ENCODE results near the gene POFUT2.

Gene POFUT2

DNA sequence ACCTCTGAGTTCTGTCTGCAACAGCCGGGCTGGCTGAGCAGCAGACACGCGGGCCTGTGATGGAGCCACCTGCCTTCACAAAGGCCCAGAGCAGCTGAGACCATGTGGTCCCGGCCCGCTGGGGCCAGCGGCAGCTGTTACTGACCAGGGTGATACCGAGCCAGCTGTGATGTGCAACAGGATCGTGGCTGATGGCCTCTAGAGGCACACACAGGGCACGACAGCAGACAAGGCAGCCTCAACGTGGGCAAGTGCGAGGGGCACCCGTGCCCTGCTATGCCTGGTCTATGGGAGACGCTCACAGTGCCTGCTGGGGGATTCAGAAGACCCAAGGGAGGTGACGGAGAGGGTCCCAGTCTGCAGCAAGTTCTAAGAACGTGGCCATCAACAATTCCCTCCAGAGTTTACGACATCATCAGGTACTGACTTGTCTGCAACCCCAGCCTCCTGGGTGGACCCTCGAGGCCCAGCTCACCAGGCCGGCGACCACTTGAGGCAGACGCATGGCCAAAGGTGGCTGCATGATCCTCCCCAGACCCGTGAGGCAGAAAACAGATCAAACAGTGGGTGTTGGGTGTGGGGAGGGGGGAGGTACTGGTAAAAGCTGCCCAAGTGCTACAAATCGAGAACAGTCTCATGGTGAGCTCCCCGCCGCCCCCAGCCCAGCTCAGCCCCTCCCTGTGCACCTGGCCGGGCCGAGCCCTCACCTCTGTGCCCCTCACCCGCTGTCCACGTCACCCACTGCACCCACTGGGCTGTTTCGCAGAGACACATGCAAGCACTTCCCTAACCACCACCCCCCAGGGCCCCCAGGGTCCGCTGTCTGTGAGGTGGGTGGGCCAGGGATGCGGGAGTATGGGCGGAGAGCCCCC, 6.0 kb downstream of the POFUT2 start:
- DNase-seq, result no peak

DNA sequence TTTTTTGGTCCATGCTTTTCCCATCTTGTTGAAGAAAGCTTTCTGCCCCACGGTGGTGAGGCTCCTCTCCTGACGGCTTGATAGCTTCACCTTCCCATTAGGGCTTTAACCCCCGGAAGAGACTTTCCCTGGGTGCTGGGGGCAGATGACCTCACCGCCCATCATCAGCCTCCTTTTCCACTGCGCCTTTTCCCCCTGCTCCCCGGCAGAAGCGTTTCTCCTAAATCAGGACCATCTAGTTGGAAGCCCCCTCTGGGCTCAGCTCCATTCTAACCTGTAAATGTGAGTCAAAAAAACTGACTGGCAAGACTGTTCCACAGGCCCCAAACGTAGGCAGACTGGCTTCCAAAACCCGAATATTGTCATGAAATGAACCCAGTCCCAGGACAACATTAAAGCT, 6.7 kb downstream of the POFUT2 start:
- DNase-seq, result no peak

DNA sequence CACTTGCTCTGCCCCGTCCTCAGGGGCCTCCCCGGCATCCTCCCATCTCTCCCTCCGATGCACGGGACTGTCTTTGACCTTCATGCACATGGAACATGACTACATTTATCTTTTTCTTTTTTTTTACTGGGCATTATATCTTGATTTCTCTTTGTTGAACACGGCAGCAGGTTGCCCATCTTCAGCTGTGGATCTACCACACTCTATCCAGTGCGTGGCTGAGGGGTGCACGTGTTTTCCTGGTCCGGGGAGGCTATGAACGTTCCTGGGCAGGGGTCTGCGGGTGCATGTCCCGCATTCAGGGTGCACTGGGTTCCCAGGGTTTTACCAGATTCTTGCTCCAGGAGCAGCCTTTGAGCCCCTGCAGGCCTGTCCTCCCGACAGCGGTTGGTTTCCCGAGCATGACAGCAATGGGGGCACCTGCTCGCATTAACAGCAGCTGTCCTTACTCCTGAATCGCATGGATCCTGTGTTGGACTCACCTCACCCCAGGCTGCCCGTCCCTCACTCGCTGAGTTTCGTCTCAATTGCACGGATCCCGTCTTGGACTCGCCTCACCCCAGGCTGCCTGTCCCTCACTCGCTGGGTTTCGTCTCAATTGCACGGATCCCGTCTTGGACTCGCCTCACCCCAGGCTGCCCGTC, 7.4 kb downstream of the POFUT2 start:
- no peak for DNase-seq

DNA sequence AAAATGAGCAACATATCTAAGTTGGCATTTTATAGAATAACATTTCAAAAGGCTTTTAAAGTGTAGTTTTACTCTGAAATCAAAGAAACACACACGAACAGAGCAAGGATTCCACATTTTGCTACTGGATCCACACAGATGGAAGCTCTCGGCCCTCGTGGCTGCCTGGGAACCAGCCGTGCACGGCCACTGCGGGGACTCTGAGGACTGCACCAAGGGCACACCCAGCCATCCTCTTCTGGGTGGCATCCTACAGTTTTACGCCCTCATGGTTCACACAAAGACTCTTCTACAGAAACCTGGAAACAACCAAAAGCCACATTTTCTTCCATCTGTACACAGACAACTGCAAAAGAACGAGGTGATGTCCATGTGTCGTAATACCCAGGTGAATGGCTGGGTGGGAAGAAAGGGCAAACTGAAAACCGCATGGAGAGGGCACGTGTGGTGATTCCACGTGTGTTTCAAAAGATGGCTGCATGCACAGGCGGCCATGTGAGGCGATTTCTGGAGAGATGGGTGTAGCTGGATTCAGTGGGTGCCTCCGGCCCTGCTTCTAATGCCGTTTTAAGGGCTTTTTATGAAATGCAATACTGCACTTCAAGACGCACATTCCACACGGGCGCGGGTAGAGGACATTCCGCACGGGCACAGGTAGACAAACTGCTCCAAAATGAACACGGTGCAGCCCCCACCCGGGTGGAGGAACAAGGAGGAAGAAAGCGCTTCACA, 8.1 kb downstream of the POFUT2 start:
- no peak for DNase-seq

DNA sequence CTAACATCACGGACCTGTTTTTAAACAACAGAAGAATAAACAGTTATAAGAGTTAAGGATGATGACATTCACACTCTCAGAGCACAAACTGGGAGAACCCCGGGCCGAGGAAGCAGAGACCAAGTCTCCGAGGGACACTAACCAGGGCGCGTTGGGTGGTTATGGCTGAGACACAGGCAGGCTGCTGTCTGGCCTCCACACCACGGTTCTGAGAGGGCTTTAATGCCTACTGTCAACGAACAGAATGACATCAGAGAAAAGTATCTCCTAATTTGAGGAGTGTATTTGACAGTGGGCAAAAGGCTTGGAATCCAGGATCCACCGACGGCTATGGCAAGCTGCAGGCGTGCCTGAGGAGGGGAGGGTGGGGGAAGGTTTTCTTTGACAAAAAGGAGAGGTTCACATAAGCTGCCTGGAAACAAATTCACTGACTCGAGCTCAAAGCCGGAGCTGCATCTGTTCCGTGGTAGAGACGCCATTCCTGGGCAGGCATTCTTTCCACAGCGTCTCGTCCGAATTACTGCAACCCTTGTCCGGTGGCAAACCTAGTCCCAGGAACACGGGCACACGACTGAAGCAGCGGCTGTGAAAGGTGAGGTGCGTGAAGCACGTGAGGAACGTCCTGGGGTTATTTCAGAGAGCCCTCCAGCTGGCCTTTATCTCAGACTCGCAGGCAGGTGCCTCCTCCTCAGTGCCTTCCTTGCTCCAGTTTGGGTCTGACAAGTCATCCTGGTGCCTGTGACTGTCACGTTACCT, 9.4 kb downstream of the POFUT2 start:
- no peak for DNase-seq

DNA sequence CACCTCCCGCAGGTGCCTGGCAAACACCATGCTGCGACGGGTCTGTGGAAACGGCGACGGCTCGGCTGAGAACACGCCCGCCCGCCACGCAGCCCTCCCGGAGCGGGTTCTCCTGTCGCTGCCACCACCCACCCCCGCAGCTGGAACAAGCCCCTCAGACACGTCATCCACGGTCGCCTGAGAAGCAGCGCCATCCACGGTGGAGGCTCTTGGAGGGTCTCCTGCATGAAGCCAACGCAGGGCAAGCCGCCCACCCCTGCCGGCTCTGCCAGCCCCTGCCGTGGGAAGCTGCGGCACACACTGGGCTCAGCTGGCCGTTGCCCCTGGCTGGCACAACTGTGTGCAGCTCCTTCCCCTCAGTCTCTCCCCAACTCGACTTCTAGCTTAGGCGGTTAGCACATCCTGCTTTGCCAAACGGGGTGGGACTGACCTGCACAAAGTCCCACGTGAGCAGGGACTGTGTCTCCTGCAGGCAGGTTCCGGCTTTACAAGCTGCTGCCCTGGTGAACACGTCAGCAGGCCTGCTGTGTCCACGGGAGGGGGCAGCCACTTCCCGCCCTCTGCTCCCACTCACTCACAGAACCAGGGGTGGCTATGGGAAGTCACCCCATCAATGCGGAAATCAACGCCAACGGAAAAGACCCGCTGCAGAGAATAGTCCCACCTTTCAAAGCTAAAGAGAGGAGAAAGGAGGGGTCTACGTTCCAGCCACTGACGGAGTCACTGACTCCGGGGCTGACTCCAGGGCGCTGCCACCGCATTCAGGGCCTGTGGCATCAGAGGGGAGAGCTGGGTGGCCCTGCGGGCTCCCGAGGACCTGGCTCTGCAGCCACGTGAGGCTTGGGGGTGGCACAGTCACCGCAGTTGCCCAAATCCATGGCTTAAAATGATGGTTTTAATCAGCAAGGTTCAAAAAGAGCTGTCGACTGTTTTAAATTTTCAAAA, 10.3 kb downstream of the POFUT2 start:
- no peak for DNase-seq

DNA sequence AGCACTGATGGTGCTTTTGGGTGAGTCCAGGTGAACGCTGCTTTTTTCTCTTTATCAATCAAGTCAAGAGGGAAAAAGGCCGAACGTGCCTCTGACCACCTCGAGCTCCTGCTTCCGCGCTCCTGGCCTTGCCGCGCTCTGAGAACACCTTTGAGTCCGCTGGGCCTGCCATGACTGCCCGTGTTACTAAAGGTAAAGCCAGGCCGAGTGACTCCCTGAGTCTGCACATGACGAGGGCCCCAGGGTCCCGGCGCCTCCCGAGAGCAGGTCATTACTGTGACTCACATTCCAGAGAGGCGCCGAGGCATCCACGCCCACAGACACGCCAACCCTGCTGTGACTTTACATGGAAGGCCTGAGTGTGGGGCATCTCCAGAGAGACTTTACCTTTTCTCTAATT, 11.1 kb downstream of the POFUT2 start:
- no peak for DNase-seq

DNA sequence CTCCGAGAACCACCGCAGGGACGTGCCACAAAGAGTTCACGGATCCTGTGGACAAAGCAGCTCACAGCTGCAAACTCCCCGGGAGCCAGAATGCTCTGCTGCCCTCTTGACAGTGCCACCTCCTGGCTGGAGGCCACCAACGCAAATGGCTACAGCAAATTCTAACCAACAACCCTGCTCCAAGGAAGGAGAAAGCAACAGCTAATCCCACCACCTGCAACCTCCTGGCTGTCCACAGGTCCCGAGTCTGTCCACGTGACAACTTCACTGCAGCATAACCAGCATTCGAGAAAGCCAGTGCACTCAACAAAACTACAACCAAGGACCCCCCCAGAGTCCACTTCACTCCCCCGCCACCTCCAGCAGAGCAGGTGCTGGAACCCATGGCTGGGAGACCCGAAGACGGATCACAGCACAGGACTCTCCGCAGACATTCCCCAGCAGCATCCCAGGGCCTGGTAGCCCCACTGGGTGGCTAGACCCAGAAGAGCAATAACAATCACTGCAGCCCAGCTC, 17.3 kb downstream of the POFUT2 start:
- no peak for DNase-seq

DNA sequence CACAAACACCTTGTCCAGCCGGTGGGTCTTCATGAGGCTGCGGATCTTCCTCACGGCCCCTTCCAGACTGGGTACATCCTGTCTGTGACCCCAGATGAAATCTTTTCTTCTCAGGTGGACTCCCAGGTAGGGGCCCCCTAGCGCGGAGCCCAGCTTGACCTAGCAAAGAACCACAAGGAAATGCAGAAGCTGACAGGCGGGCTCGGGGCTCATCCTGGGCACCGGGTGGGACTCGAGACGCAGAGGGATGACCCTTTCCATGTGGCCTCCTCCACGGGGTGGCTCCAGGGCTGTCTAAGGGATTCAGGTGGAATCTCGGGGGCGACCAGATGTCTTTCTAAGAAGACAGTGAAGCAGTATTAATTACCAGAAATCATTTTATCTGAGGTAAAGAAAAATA, 17.8 kb downstream of the POFUT2 start:
- DNase-seq, result no peak

DNA sequence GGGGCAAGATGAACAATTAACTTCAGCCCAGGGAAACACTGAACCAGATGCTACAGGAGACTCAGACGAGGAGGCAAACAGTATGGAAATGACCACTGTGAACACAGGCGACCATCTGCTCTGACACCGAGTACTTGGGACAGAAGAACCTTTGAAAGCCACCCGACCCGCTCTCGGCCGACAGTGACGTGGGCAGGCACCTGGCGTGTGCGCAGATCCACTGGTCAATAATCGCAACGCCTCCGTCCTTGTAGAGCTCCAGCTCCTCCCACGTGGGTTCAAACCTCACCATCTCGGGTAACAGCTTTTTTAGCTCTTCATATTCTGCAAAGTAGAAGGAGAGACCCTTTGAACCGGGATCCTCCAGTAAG, 20.3 kb downstream of the POFUT2 start:
- DNase-seq, result no peak

DNA sequence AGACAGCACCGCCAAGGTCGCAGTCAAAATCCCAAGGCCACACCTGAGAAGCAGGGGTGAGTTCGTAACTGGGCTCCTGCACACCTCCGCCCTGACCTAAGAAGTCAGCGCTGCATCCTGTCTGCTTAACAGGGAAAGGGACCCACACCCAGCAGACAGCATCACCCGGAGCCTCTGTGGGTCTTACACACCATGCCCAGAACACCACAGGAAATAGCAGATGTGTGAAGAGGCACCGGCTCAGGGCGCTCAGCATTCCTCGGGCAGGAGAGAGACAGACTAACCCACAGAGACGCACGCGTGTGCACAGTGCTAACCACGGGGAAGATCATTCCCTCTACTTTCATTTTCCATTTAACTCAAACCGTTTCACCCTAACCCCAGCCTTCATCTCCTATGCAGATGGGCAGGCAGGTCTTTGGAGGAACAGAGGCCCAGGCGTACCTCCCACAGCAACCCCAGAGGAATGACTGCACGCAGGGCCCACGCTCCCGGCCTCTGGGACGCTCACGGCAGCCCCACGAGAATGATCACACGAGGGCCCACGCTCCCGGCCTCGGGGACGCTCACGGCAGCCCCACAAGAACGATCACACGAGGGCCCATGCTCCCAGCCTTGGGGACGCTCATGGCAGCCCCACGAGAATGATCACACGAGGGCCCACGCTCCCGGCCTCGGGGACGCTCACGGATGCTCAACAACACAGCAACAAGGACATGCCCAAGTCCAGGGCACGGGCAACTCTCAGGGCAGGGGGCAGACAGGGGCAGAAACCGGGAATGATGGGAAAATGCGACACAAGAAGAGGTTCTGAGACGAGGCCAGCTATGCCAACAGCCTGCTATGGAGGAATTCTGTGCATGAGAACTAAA, 20.9 kb downstream of the POFUT2 start:
- peak; percentile 44 for DNase-seq

DNA sequence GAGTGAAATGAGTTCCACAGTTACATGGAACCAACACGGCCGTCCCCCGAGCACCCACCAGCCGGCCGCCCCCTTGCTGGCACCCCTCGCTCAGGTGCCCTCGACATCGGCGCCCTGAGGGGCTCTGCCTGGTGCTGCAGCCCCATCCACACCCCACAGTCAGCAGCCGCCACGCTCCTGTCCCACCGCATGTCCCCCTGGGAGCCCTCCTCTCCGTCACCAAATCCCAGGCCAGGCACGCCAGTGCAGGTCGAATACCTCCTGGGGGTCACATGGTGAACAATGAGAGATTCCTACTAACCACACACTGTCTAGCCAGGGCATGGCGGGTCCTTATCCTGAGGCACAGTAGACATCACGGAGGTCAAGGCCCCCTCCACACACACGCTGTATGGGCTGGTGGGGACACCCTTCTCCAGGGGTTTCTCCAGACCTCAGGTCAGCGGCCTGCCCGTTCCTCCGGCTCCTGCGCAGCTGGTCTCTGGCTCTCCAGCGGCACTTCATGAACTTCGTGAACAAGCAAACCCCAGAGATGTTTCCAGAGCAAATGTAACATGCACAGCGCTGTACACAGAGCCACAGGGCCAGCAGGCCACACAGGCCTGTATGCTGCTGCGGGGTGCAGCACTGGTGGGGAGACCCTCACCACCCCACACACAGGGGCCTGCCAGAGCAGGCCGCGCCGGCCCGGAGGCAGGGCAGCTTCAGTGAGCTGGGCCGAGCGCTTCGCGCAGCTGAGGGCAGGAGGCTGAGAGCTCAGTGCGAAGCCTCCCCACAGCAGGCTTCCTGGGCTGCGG, 21.8 kb downstream of the POFUT2 start:
- no peak for DNase-seq

DNA sequence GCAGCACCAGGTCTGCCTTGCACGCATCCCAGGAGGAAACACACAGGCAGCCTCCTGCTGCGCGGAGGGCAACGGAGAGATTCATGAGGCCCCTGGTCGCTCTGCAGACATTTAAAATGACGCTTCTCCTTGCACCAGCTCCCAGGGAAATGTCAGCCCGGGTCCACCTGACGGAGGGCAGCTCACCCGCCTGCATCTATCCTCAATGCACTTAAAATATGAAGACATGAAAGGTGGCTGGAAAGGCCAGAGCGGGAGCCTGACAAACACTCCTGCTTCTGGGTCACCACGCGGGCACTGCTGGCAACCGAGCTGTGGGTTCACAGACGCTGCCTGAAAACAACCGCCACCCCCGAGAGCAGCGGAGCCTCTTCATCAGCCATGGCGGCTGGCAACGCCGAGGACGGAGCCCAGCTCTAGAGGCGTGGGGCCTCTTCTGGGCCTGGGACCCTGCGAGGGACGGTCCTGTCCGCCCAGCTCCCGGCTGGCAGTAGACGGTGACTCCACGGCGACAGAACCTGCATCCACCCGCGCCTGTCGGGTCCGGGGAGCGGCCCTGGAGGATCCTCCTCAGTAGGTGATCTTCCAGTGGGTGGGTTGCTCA, 22.7 kb downstream of the POFUT2 start:
- no peak for DNase-seq

DNA sequence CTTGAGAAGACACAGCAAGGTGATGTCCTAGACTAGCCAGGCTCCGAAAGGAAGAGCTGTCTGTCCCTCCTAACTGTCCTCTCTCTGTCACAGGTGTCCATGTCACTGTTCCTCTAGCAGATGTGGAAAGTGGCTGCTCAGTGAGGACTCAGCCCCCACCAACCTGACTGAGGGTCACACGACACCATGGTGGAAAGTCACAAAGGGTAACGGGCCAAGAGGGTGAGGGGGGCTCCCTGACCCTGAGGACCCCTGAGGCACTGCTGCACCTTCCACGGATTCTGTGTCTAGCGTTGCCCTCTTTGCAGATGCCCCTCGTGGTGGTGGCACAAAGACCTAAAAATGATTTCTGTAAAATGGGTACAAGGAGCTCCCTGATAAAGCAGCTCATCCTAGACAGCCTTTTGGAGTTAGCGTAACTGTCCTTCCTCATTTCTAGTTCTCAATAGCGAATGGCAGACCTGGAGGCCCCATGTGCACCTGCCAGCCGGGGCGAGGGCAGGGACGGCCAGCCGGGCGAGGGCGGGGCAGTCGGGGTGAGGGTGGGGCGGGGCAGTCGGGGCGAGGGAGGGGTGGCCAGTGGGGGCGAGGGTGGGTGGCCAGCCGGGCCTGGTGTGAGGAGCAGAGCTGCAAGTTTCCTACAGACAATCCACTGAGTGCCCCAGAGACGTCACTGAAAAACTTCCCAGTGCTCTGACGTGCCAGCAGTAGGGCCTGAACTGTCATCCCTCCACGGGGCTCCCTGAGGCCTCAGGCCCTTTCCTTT, 23.4 kb downstream of the POFUT2 start:
- no peak for DNase-seq

DNA sequence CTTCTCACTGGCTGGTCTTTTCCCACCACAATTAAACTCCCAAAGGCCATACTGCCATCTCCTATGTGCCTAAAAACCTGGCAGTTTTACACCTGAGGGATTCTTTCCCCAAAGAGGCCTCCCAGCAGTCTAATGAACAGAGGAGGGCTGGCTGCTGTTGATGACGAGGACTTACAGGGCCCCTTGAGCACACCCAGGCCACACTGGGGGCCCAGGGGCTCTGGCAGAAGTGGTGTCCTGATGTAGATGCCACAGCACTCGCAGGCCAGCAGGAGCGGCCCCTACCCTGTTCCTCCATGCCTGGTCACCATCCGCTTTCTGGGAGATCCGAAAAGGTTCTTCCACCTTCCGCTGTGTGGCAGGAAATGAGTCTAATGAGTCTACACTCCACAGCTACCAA, 24.2 kb downstream of the POFUT2 start:
- DNase-seq, result no peak

DNA sequence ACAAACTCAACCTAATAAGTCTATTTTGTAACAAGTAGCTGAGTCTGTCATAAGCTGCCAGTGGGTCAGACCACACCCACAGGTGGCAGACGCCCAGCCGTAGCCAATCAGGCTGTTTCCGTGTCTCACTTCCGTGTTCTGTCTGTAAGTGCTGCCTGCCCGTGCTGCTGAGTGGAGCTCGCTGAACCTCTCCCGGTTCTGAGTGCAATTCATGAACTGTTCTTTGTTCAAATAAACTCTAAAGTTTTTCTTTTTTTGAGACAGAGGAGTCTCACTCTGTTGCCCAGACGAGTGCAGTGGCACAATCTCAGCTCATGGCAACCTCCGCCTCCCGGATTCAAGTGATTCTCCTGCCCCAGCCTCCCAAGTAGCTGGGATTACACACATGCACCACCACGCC, 25.1 kb downstream of the POFUT2 start:
- DNase-seq, result no peak

DNA sequence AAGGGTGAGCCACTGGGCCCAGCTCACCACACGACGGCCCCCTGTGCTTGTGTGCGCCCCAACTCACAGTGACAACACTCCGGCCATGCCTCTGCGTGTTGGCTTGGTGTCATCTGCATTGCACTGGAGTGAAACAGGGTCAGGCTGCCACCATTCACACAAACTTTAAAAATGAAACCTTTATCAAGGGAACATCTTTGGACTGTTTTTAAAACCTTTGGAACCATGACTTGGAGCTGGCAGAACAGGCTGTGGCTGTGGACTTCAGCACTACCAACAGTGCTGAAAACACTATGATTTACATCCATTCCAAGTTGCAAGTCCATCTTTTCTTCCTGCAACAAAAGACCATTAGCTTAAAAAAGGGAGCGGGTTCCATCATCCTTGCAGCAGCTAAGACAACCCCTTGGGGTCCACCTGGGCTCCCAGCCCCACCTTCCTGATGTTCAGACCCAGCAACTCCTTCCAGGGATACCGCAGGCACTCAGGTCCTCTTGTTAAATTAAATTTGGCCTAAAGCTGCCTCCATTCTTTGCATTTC, 25.6 kb downstream of the POFUT2 start:
- DNase-seq, result no peak

DNA sequence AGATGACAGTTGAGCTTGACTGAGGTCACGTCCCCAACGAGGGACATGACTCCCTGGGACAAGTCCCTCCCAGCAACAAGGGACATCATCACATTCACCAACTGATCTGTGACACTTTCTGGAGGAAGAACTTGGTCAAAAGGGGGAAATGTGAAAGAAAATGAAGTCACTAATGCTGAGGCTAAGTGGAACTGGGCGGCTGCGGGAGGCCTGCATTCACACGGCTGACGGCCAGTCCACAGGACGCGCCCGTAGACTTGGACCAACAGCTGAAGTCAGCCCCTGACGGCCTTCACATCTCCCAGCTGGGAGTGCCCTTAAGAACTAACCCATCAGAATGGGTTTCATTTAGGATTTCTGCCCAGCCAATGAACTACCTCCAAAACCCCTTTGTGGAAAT, 26.6 kb downstream of the POFUT2 start:
- no peak for DNase-seq
